A549 (cell line): ENCODE data around the gene SPINT1. TPM values are rescaled to one million over a fixed set of nuclear protein-coding genes. Genes with fewer than 3 reads are reported as not detected.

Experiments
- ATAC-seq, 2 experiments: fragments of 200-7000 bp in 1 of 2; fragments of >200 bp in 1 of 2; cut with Nextera tagmentation in 1 of 2; cut with Tn5 transposase in 1 of 2; 3 replicates each; pipeline versions ENCODE4 v1.8.0 to v1.9.1; 2018 to 2020; ENCODE audit warnings: mild to moderate bottlenecking in 1 of 2, moderate library complexity in 1 of 2
- CTCF ChIA-PET: fragments of 300-600 bp; sonication (Branson Sonifier 250); formaldehyde crosslinking; extraction: SDS; loops from one replicate; lab custom pipeline; 2021; ENCODE audit warnings: antibody characterized with exemption, inconsistent platforms; lab: Yijun Ruan, JAX
- POLR2A ChIA-PET: fragments of 350-600 bp; formaldehyde crosslinking; extraction: SDS; loops from one replicate; lab custom pipeline; 2021; ENCODE audit warnings: antibody characterized with exemption, inconsistent platforms; lab: Yijun Ruan, JAX
- DNase-seq, 2 experiments: peaks; one replicate each; pipeline versions ENCODE4 v3.0.0 to v3.0.0-alpha.2; 2011 to 2016; ENCODE audit warnings: low read depth in 1 of 2, low spot score in 1 of 2
- FAIRE-seq: peaks from 2 replicates; lab custom pipeline; 2011; peaks lifted over from hg19 to GRCh38; lab: Jason Lieb, UNC
- H3K27ac ChIP-seq, 2 experiments: fragments of >200 bp; sonication (Bioruptor Twin); formaldehyde crosslinking; 3 replicates each; pipeline ENCODE4 v1.5.1; 2016 to 2017
- H3K4me1 ChIP-seq: fragments of >200 bp; sonication (Bioruptor Twin); formaldehyde crosslinking; 3 replicates; pipeline ENCODE4 v1.6.1; 2016
- H3K4me2 ChIP-seq: fragments of >200 bp; sonication (Bioruptor Twin); formaldehyde crosslinking; 3 replicates; pipeline ENCODE4 v1.6.1; 2016
- H3K4me3 ChIP-seq: fragments of >200 bp; sonication (Bioruptor Twin); formaldehyde crosslinking; 3 replicates; pipeline ENCODE4 v1.5.1; 2016
- H3K9me3 ChIP-seq: fragments of >200 bp; sonication (Bioruptor Twin); formaldehyde crosslinking; 3 replicates; pipeline ENCODE4 v1.6.1; 2016
- CBX2 ChIP-seq: fragments of 200-600 bp; sonication (generic); IDR thresholded peaks from 2 replicates; pipeline ENCODE4 v1.6.1; 2016; ENCODE audit warnings: low read depth, mild to moderate bottlenecking, borderline replicate concordance
- CHD2 ChIP-seq: fragments of 150-350 bp; IDR thresholded peaks from 2 replicates; pipeline ENCODE4 v1.6.1; 2014; ENCODE audit warnings: low read length; ENCODE audit not compliant: partially characterized antibody
- CHD4 ChIP-seq: fragments of 200-600 bp; sonication (generic); IDR thresholded peaks from 2 replicates; pipeline ENCODE4 v1.6.1; 2016; ENCODE audit warnings: antibody characterized with exemption, mild to moderate bottlenecking, borderline replicate concordance
- E2F6 ChIP-seq: IDR thresholded peaks from 2 replicates; pipeline ENCODE4 v1.6.1; 2012; ENCODE audit warnings: low read depth, borderline replicate concordance
- FOSB ChIP-seq: fragments of 250-450 bp; sonication (Bioruptor Pico); IDR thresholded peaks from 2 replicates; pipeline ENCODE4 v1.5.0; 2020; ENCODE audit warnings: mild to moderate bottlenecking, moderate library complexity
- FOXS1 ChIP-seq: fragments of 250-450 bp; sonication (Bioruptor Pico); IDR thresholded peaks from 2 replicates; pipeline ENCODE4 v1.5.0; 2020; ENCODE audit warnings: mild to moderate bottlenecking, moderate library complexity
- HES2 ChIP-seq: fragments of >200 bp; sonication (Bioruptor Twin); formaldehyde crosslinking; IDR thresholded peaks from 2 replicates; pipeline ENCODE4 v1.6.1; 2016
- HEYL ChIP-seq: fragments of 250-450 bp; sonication (Bioruptor Pico); IDR thresholded peaks from 2 replicates; pipeline ENCODE4 v1.8.0; 2021; ENCODE audit warnings: mild to moderate bottlenecking, moderate library complexity
- HMGXB4 ChIP-seq: fragments of 250-450 bp; sonication (Bioruptor Pico); IDR thresholded peaks from 2 replicates; pipeline ENCODE4 v1.5.0; 2021; ENCODE audit warnings: mild to moderate bottlenecking, moderate library complexity, borderline replicate concordance
- HOXB5 ChIP-seq: fragments of 250-450 bp; sonication (Bioruptor Pico); IDR thresholded peaks from 2 replicates; pipeline ENCODE4 v1.5.0; 2020; ENCODE audit warnings: mild to moderate bottlenecking, moderate library complexity
- JUN ChIP-seq, 2 experiments: fragments of >200 bp; sonication (Bioruptor Twin); formaldehyde crosslinking; IDR thresholded peaks; 2 replicates in 1 of 2; 3 replicates in 1 of 2; pipeline ENCODE4 v1.6.1; 2016 to 2017
- KDM5A ChIP-seq: fragments of 200-600 bp; sonication (generic); IDR thresholded peaks from 2 replicates; pipeline ENCODE4 v1.6.1; 2016; ENCODE audit warnings: antibody characterized with exemption, mild to moderate bottlenecking
- MAFK ChIP-seq: fragments of 450-650 bp; IDR thresholded peaks from 2 replicates; pipeline ENCODE4 v1.6.1; 2014; ENCODE audit not compliant: partially characterized antibody
- NFE2L2 ChIP-seq: fragments of 150-350 bp; conservative IDR thresholded peaks from 2 replicates; pipeline ENCODE4 v1.6.1; 2014; ENCODE audit warnings: low read length
- NPAS2 ChIP-seq: fragments of 250-450 bp; sonication (Bioruptor Pico); IDR thresholded peaks from 2 replicates; pipeline ENCODE4 v1.8.0; 2022; ENCODE audit warnings: mild to moderate bottlenecking, moderate library complexity, borderline replicate concordance
- RAD21 ChIP-seq, 2 experiments: fragments of >200 bp in 1 of 2; sonication (Bioruptor Twin) in 1 of 2; formaldehyde crosslinking in 1 of 2; IDR thresholded peaks in 1 of 2; conservative IDR thresholded peaks in 1 of 2; 2 replicates in 1 of 2; 3 replicates in 1 of 2; pipeline ENCODE4 v1.6.1; 2012 to 2018; ENCODE audit warnings: inconsistent platforms in 1 of 2
- RCOR1 ChIP-seq: fragments of 150-350 bp; IDR thresholded peaks from 2 replicates; pipeline ENCODE4 v1.6.1; 2014; ENCODE audit warnings: antibody characterized with exemption, low read length, low read depth
- RFX5 ChIP-seq: fragments of 450-650 bp; IDR thresholded peaks from 2 replicates; pipeline ENCODE4 v1.7.1; 2014; ENCODE audit warnings: antibody characterized with exemption, mild to moderate bottlenecking, moderate library complexity
- SMC3 ChIP-seq: fragments of >200 bp; sonication (Bioruptor Twin); formaldehyde crosslinking; IDR thresholded peaks from 3 replicates; pipeline ENCODE4 v1.6.1; 2018; ENCODE audit warnings: inconsistent platforms
- TFCP2L1 ChIP-seq: fragments of 250-450 bp; sonication (Bioruptor Pico); IDR thresholded peaks from 2 replicates; pipeline ENCODE4 v1.5.0; 2021; ENCODE audit warnings: mild to moderate bottlenecking
- TP53 ChIP-seq: fragments of 250-450 bp; sonication (Bioruptor Pico); IDR thresholded peaks from 2 replicates; pipeline ENCODE4 v1.5.0; 2021; ENCODE audit warnings: mild to moderate bottlenecking, moderate library complexity
- USF2 ChIP-seq: fragments of 450-650 bp; IDR thresholded peaks from 2 replicates; pipeline ENCODE4 v1.6.1; 2014; ENCODE audit warnings: antibody characterized with exemption
- ZFP36 ChIP-seq: fragments of 450-650 bp; IDR thresholded peaks from 2 replicates; pipeline ENCODE4 v1.6.1; 2014; ENCODE audit warnings: borderline replicate concordance; ENCODE audit not compliant: partially characterized antibody
- ZNF302 ChIP-seq: fragments of 250-450 bp; sonication (Bioruptor Pico); IDR thresholded peaks from 2 replicates; pipeline ENCODE4 v1.9.0; 2021; ENCODE audit warnings: inconsistent platforms, mild to moderate bottlenecking, moderate library complexity
- WGBS: methylation state at CpG from one replicate; pipeline ENCODE4 v1.1.6; 2017; ENCODE audit errors: missing lambda C conversion rate; 5-methylcytosine and 5-hydroxymethylcytosine counted together
- polyA plus RNA-seq, 4 experiments: library from polyadenylated mRNA; depleted of rRNA in 3 of 4; stranded (reverse); fragments of >200 nt; fragmentation: RNase III in 1 of 4; extraction: RNeasy Plus Mini Kit Qiagen cat#74134 plus additional on column Dnase treatment in 1 of 4; gene quantifications; 2 replicates in 3 of 4; 3 replicates in 1 of 4; pipeline ENCODE4 v1.2.3, GENCODE V29; 2011 to 2017

Gene SPINT1
- polyA plus RNA-seq, 2 of the 4 experiments (the other 2 are of a cell fraction), result 0.79 to 0.80 TPM

GRCh38 chr15:40886586-40886985 lies 42.7 kb downstream of the SPINT1 start:
- TF ChIP-seq CHD4 (no peak), KDM5A (no peak), CBX2 (no peak), ZNF302 (no peak), HEYL (CRISPR knock-in tag) (no peak), NFE2L2 (no peak), TFCP2L1 (no peak), HOXB5 (no peak), HES2 (no peak), USF2 (no peak), TP53 (CRISPR knock-in tag) (no peak)
- Histone ChIP-seq H3K4me2 (no peak overlapping the region), H3K27ac (no peak overlapping the region), H3K4me1 (no peaks in the 10 kb centered on the region), H3K4me3 (no peak overlapping the region), H3K9me3 (0 out of 3 replicates have a peak, but pooled peaks cover 2% of the 10 kb centered on the region)
- ChIA-PET CTCF (interaction anchor here (0.7 to 11.1 kb wide), 3 partner anchors 8 to 82 kb away, joined by 3 to 55 read pairs (median 10); partner anchors contain the start of genes RHOV and VPS18), POLR2A (no interaction called here)
- ATAC-seq, result no peak
- no peak for FAIRE-seq
- WGBS, result 64% methylated on average over 1 of the region's 1 CpG
- DNase-seq, result no peak

GRCh38 chr15:40889112-40889511 lies 45.3 kb downstream of the SPINT1 start:
- DNase-seq (no peak), FAIRE-seq (no peak), ATAC-seq (no peak)
- H3K4me2 ChIP-seq, result no peak overlapping the region
- TF ChIP-seq RFX5, result no peak
- H3K9me3 ChIP-seq, result no peaks in the 10 kb centered on the region
- H3K27ac ChIP-seq, result no peak overlapping the region
- ChIA-PET POLR2A (no interaction called here), CTCF (interaction anchor here (0.6 to 2.7 kb wide), 3 partner anchors 12 to 284 kb away, joined by 3 to 11 read pairs (median 3); partner anchors contain the start of gene RHOV)
- H3K4me3 ChIP-seq, result no peak overlapping the region
- H3K4me1 ChIP-seq, result peaks cover 6% of the 10 kb centered on the region

GRCh38 chr15:40891138-40891537 lies 47.3 kb downstream of the SPINT1 start:
- no peak for ATAC-seq
- Histone ChIP-seq H3K9me3 (no peaks in the 10 kb centered on the region), H3K4me3 (no peak overlapping the region), H3K4me1 (peaks cover 12% of the 10 kb centered on the region), H3K4me2 (no peak overlapping the region), H3K27ac (peak overlapping the region; percentile 22 to 66; a peak in 1 of 6 replicates)
- TF ChIP-seq CBX2 (no peak), RAD21 (conservative IDR thresholded peaks at IDR 0.05 in 1 of 2, IDR thresholded peaks at IDR 0.05 in 1 of 2) (no peak), SMC3 (no peak), KDM5A (no peak), HOXB5 (no peak), JUN (IDR thresholded peaks at IDR 0.05) (no peak), HMGXB4 (CRISPR knock-in tag) (no peak), RCOR1 (no peak), MAFK (no peak), FOSB (CRISPR knock-in tag) (no peak), HEYL (CRISPR knock-in tag) (no peak), FOXS1 (CRISPR knock-in tag) (no peak), CHD2 (no peak), TP53 (CRISPR knock-in tag) (no peak), E2F6 (no peak), NFE2L2 (no peak), ZFP36 (no peak), NPAS2 (CRISPR knock-in tag) (no peak)
- DNase-seq, result no peak
- WGBS, result 67% methylated on average over 5 of the region's 5 CpGs
- ChIA-PET POLR2A (interaction anchor here (1.5 kb wide), 1 partner anchor 18 kb away, joined by 5 read pairs; no protein-coding TSS in a partner anchor), CTCF (interaction anchor here (1.1 to 3.2 kb wide), 17 partner anchors 8 to 292 kb away, joined by 3 to 156 read pairs (median 5); partner anchors contain the start of genes GCHFR and RHOV)
- FAIRE-seq, result no peak
